ENCODE measurements around the gene FRAT1. TPM values are rescaled to one million over a fixed set of nuclear protein-coding genes. Genes with fewer than 3 reads are reported as not detected.

FRAT1 gene
- total and polyA plus RNA-seq, 2 of the 13 experiments (the other 11 are each of a cell fraction or from before 2014, with no cell fraction given): 1.7 to 2.3 TPM

DNA sequence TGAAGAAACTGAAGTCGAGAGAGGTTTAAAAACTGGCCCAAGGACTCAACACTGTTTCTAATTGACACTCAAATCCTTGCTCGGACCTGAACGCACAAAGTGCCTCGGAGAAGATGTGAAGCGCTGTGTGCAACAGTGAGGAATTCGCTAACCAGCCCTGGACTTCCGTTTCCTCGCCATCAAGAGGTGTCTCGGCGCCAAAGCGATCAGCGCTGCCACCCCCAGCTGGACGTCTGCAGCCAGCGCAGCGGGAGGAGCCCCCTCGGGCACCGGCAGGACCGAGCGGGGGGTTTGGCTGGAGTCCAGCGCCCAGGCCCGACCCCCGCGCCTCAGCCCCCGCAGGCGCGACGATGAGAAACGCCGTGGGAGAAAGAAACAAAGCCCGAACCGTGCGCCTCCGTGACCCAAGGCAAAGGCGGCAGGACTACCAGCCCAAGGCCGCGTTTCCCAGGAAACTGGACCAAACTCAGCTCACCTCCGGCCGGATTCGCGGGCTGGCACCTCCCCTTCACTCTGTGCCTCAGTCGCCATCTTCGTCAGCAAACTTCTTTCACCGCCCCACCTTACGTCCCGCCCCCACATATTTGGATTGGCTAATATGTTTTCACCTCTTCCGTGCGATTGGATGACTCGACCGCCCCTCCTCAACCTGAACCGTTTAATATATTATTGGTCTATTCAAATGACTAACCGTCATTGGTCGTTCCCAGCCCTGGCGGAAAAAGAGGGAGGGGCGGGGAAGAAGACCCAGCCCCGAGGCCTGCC lies 26.8 kb upstream of the FRAT1 start, which contains the start of gene ARHGAP19 (continued):
- TF ChIP-seq, protein P1, sequence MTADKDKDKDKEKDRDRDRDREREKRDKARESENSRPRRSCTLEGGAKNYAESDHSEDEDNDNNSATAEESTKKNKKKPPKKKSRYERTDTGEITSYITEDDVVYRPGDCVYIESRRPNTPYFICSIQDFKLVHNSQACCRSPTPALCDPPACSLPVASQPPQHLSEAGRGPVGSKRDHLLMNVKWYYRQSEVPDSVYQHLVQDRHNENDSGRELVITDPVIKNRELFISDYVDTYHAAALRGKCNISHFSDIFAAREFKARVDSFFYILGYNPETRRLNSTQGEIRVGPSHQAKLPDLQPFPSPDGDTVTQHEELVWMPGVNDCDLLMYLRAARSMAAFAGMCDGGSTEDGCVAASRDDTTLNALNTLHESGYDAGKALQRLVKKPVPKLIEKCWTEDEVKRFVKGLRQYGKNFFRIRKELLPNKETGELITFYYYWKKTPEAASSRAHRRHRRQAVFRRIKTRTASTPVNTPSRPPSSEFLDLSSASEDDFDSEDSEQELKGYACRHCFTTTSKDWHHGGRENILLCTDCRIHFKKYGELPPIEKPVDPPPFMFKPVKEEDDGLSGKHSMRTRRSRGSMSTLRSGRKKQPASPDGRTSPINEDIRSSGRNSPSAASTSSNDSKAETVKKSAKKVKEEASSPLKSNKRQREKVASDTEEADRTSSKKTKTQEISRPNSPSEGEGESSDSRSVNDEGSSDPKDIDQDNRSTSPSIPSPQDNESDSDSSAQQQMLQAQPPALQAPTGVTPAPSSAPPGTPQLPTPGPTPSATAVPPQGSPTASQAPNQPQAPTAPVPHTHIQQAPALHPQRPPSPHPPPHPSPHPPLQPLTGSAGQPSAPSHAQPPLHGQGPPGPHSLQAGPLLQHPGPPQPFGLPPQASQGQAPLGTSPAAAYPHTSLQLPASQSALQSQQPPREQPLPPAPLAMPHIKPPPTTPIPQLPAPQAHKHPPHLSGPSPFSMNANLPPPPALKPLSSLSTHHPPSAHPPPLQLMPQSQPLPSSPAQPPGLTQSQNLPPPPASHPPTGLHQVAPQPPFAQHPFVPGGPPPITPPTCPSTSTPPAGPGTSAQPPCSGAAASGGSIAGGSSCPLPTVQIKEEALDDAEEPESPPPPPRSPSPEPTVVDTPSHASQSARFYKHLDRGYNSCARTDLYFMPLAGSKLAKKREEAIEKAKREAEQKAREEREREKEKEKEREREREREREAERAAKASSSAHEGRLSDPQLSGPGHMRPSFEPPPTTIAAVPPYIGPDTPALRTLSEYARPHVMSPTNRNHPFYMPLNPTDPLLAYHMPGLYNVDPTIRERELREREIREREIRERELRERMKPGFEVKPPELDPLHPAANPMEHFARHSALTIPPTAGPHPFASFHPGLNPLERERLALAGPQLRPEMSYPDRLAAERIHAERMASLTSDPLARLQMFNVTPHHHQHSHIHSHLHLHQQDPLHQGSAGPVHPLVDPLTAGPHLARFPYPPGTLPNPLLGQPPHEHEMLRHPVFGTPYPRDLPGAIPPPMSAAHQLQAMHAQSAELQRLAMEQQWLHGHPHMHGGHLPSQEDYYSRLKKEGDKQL (CRISPR knock-in tag; IDR thresholded peaks at IDR 0.05; ENCODE audit: low read depth): no peak
- TF ChIP-seq, protein P2, sequence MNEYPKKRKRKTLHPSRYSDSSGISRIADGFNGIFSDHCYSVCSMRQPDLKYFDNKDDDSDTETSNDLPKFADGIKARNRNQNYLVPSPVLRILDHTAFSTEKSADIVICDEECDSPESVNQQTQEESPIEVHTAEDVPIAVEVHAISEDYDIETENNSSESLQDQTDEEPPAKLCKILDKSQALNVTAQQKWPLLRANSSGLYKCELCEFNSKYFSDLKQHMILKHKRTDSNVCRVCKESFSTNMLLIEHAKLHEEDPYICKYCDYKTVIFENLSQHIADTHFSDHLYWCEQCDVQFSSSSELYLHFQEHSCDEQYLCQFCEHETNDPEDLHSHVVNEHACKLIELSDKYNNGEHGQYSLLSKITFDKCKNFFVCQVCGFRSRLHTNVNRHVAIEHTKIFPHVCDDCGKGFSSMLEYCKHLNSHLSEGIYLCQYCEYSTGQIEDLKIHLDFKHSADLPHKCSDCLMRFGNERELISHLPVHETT (CRISPR knock-in tag; conservative IDR thresholded peaks at IDR 0.05): peak; percentile 48; the same call in 1 of the 2 replicates
- TF ChIP-seq ZNF468 (CRISPR knock-in tag; IDR thresholded peaks at IDR 0.05): no peak
- peak; percentile 96 for TF ChIP-seq ZNF350 (CRISPR knock-in tag; IDR thresholded peaks at IDR 0.05; ENCODE audit: borderline replicate concordance, low read depth)
- no peak for TF ChIP-seq JUNB (CRISPR knock-in tag; IDR thresholded peaks at IDR 0.05; ENCODE audit: borderline replicate concordance)
- TF ChIP-seq RARG (CRISPR knock-in tag; IDR thresholded peaks at IDR 0.05; ENCODE audit: low read depth): no peak
- peak; percentile 87 for TF ChIP-seq ZBTB7B (CRISPR knock-in tag; IDR thresholded peaks at IDR 0.05)
- no peak for TF ChIP-seq ZBTB46 (CRISPR knock-in tag; IDR thresholded peaks at IDR 0.05; ENCODE audit: borderline replicate concordance)
- no peak for TF ChIP-seq ZNF672 (CRISPR knock-in tag; IDR thresholded peaks at IDR 0.05)
- no peak for TF ChIP-seq ZNF530 (CRISPR knock-in tag; IDR thresholded peaks at IDR 0.05; ENCODE audit: low read depth)
- peak; percentile 48; the same call in 1 of the 2 replicates for TF ChIP-seq FOXO1 (CRISPR knock-in tag; IDR thresholded peaks at IDR 0.05)
- TF ChIP-seq ZNF24 (IDR thresholded peaks at IDR 0.05): no peak
- TF ChIP-seq HDAC6 (IDR thresholded peaks at IDR 0.05; ENCODE audit: low read depth, low read length): no peak
- no peak for TF ChIP-seq AKNA (CRISPR knock-in tag; IDR thresholded peaks at IDR 0.05; ENCODE audit: borderline replicate concordance)
- TF ChIP-seq ZNF629 (CRISPR knock-in tag; conservative IDR thresholded peaks at IDR 0.05): 0 out of 2 replicates have a peak, but pooled peaks have one; percentile 14

Data from HepG2 (cell line).